Osteoblast (primary cell): ENCODE measurements around the gene F7. TPM values are rescaled to one million over a fixed set of nuclear protein-coding genes. Genes with fewer than 3 reads are reported as not detected.
A peak's percentile ranks its signal among the peaks of the same experiment; 100 is the strongest.

Experiments
- DNase-seq: peaks from one replicate; pipeline ENCODE4 v3.0.0; 2011; ENCODE audit warnings: low spot score, mixed read lengths; ENCODE audit not compliant: insufficient read length; ENCODE audit errors: missing footprints
- H2AFZ ChIP-seq: 2 replicates; pipeline ENCODE4 v1.6.0; 2011; ENCODE audit warnings: mild to moderate bottlenecking, low read length
- H3K27ac ChIP-seq: 2 replicates; pipeline ENCODE4 v1.5.1; 2011; ENCODE audit warnings: mild to moderate bottlenecking, low read depth, low read length, moderate library complexity
- H3K27me3 ChIP-seq: 2 replicates; pipeline ENCODE4 v1.6.0; 2012; ENCODE audit warnings: mild to moderate bottlenecking, control low read depth, inconsistent platforms, low read length, moderate library complexity; ENCODE audit not compliant: insufficient read depth
- H3K36me3 ChIP-seq: 2 replicates; pipeline ENCODE4 v1.5.1; 2011; ENCODE audit warnings: mild to moderate bottlenecking, low read length, control low read depth, moderate library complexity; ENCODE audit not compliant: insufficient read depth
- H3K4me1 ChIP-seq: 2 replicates; pipeline ENCODE4 v1.5.1; 2011; ENCODE audit warnings: mild to moderate bottlenecking, low read length, control low read depth, moderate library complexity; ENCODE audit not compliant: insufficient read depth
- H3K4me2 ChIP-seq: 2 replicates; pipeline ENCODE4 v1.6.0; 2011; ENCODE audit warnings: mild to moderate bottlenecking, low read length; ENCODE audit not compliant: insufficient read depth
- H3K4me3 ChIP-seq: fragments of 200-600 bp; sonication (generic); 3 replicates; pipeline ENCODE4 v1.5.1; 2012; ENCODE audit warnings: mild to moderate bottlenecking, low read length, inconsistent platforms; ENCODE audit not compliant: insufficient read depth
- H3K79me2 ChIP-seq: 2 replicates; pipeline ENCODE4 v1.6.0; 2012; ENCODE audit warnings: mild to moderate bottlenecking, low read length, control low read depth, inconsistent platforms; ENCODE audit not compliant: insufficient read depth
- H3K9me3 ChIP-seq: 2 replicates; pipeline ENCODE4 v1.5.1; 2011; ENCODE audit warnings: low read depth, low read length, control low read depth
- H4K20me1 ChIP-seq: 2 replicates; pipeline ENCODE4 v1.6.0; 2012; ENCODE audit warnings: mild to moderate bottlenecking, low read length, control low read depth; ENCODE audit not compliant: insufficient read depth
- CTCF ChIP-seq: IDR thresholded peaks from 2 replicates; pipeline ENCODE4 v1.5.1; 2011; ENCODE audit warnings: mild to moderate bottlenecking, low read depth, low read length, moderate library complexity; ENCODE audit errors: extremely low read depth
- total RNA-seq: library from RNA; depleted of rRNA; stranded (reverse); fragments of >200 nt; gene quantifications from 2 replicates; pipeline ENCODE4 v1.2.3, GENCODE V29; 2012

F7 gene
- total RNA-seq, 1 donor = under 0.01 TPM

DNA sequence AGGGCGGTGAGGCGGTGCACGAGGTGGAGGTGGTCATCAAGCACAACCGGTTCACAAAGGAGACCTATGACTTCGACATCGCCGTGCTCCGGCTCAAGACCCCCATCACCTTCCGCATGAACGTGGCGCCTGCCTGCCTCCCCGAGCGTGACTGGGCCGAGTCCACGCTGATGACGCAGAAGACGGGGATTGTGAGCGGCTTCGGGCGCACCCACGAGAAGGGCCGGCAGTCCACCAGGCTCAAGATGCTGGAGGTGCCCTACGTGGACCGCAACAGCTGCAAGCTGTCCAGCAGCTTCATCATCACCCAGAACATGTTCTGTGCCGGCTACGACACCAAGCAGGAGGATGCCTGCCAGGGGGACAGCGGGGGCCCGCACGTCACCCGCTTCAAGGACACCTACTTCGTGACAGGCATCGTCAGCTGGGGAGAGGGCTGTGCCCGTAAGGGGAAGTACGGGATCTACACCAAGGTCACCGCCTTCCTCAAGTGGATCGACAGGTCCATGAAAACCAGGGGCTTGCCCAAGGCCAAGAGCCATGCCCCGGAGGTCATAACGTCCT lies 43.4 kb downstream of the F7 start:
- H3K27ac ChIP-seq = no peak overlapping the region
- peaks cover 16% of the 10 kb centered on the region for H3K4me1 ChIP-seq
- H3K9me3 ChIP-seq = no peaks in the 10 kb centered on the region
- no peaks in the 10 kb centered on the region for H4K20me1 ChIP-seq
- no peak overlapping the region for H3K4me2 ChIP-seq
- H3K36me3 ChIP-seq = no peaks in the 10 kb centered on the region
- DNase-seq = peak; percentile 44
- no peak overlapping the region for H2AFZ ChIP-seq
- TF ChIP-seq CTCF = no peak
- H3K79me2 ChIP-seq = no peaks in the 10 kb centered on the region
- H3K27me3 ChIP-seq = peaks cover 3% of the 10 kb centered on the region
- H3K4me3 ChIP-seq = no peak overlapping the region

DNA sequence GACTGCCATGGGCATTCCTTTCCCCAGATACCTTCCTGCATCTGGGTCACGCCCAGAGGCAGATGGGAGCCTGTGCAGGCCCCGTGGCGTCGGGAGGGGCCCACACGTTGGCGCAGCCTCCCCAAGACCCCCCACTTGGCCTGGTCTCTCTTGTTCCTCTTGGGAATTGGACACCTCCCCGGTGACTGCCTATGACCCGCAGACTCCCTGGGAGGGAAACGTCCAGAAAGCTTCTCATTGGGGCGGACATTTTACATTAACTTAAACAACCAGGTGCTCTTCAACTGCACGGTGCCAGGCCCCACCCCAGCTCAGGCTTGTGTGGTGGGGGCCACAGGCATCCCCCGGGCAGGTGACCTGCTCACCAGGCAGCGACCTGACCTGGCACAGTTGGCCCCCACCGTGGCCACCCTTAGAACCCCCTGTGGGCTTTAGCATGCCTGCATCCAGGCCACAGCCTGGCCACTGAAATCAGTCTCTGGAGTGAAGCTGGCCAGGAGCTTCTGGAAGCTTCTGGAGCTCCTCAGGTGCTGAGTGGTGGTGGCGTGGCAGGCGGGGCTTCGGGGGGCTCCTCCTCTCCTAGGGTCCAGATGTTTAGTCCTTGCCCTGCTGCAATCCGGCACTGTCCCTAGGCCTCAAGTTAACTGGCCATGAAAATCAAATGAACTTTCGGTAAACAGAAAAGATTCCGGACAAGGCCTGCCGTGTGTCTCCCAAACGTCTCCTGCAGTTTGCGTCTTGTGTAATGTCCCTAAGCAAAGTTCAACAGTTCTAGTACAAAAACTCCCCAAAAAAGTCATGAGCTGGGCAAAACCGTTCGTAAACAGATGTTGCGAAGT lies 44.3 kb downstream of the F7 start:
- H4K20me1 ChIP-seq = no peaks in the 10 kb centered on the region
- peaks cover 16% of the 10 kb centered on the region for H3K4me1 ChIP-seq
- TF ChIP-seq CTCF = no peak

DNA sequence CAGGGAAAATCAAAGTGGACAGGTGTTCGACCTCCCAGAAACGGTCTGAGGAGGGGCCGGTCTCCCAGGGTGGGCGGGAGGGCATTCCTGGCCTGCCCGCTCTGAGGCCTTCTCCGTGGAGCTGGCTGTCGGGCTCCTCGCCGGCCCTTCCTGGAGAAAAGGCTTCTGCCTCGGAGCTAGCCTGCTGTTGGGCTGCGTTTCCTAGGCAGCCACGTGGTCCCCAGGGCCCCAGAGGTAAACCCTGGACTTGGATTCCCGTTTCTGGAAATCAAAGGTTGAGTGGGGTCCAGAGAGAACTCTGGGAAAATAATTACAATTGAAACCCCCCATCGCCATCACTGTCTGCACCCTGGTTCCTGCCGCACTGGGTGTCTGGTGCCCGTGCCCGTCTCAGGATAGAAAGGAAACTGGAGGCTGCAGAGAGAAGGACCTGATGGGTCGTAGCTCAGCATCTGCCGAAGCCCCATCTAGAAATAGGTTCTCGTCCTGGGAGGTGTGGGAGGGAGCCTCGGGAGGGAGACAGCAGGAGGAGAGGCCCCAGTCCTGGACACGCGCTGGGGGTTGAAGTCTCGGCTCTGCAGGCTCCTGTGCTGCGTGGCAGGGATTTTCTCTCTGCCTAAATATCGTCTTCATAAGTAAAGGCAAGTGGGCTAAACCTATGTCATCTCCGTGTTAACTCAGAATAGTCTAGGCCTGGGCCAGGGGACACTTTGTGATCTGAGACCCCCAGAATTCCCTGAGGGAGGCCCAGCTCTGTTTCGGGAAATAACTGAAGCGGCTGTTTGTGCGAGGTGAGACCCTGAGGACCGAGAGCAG lies 45.2 kb downstream of the F7 start:
- H3K4me2 ChIP-seq = no peak overlapping the region
- peaks cover 16% of the 10 kb centered on the region for H3K4me1 ChIP-seq
- H3K4me3 ChIP-seq = no peak overlapping the region
- no peaks in the 10 kb centered on the region for H4K20me1 ChIP-seq
- peaks cover 3% of the 10 kb centered on the region for H3K27me3 ChIP-seq
- no peak overlapping the region for H2AFZ ChIP-seq
- DNase-seq = peak; percentile 45
- no peak for TF ChIP-seq CTCF
- no peaks in the 10 kb centered on the region for H3K36me3 ChIP-seq
- no peaks in the 10 kb centered on the region for H3K9me3 ChIP-seq
- H3K79me2 ChIP-seq = no peaks in the 10 kb centered on the region
- H3K27ac ChIP-seq = no peak overlapping the region

More for the DNA sequence above, 44.3 kb downstream of the F7 start:
- Histone ChIP-seq H3K79me2 (no peaks in the 10 kb centered on the region), H3K27me3 (peaks cover 3% of the 10 kb centered on the region), H3K4me2 (no peak overlapping the region), H3K9me3 (no peaks in the 10 kb centered on the region), H3K4me3 (no peak overlapping the region), H3K27ac (no peak overlapping the region), H2AFZ (no peak overlapping the region), H3K36me3 (no peaks in the 10 kb centered on the region)
- peak; percentile 76 for DNase-seq
